Natural killer cell (primary cell): ENCODE data around the gene ITPR1. TPM values are rescaled to one million over a fixed set of nuclear protein-coding genes. Genes with fewer than 3 reads are reported as not detected.

Experiments used
- ATAC-seq, 3 donors: fragments of 150-1000 bp in 2 of 3; fragments of 200-7000 bp in 1 of 3; cut with Tn5 transposase; 1 replicate in 1 of 3; 2 replicates in 2 of 3; pipeline ENCODE4 v1.10.0; 2021; ENCODE audit warnings: mild to moderate bottlenecking in 2 of 3, moderate library complexity in 2 of 3
- DNase-seq, 2 donors: peaks; one replicate each; pipeline versions ENCODE4 v3.0.0 to v3.0.0-alpha.2; 2013 to 2021; ENCODE audit warnings: mixed read lengths in 1 of 2
- H3K27ac ChIP-seq: one replicate; pipeline ENCODE4 v1.5.1; 2013; ENCODE audit warnings: mild to moderate bottlenecking, low read length
- H3K27me3 ChIP-seq: one replicate; pipeline ENCODE4 v1.6.1; 2013; ENCODE audit warnings: low read length; ENCODE audit not compliant: control insufficient read depth, insufficient read depth
- H3K36me3 ChIP-seq: one replicate; pipeline ENCODE4 v1.6.1; 2013; ENCODE audit warnings: low read length; ENCODE audit not compliant: control insufficient read depth, insufficient read depth
- H3K4me1 ChIP-seq: one replicate; pipeline ENCODE4 v1.6.1; 2013; ENCODE audit warnings: low read length; ENCODE audit not compliant: control insufficient read depth, insufficient read depth
- H3K4me3 ChIP-seq: one replicate; pipeline ENCODE4 v1.5.1; 2013; ENCODE audit warnings: low read length
- H3K9me3 ChIP-seq: one replicate; pipeline ENCODE4 v1.6.1; 2013; ENCODE audit warnings: low read length; ENCODE audit not compliant: control insufficient read depth, insufficient read depth
- H3K27ac Mint-ChIP-seq, 2 donors: one replicate each; pipeline ENCODE4 v1.8.0; 2022; ENCODE audit warnings: mild to moderate bottlenecking in 2 of 2, mixed read lengths in 2 of 2, moderate library complexity in 1 of 2
- H3K27me3 Mint-ChIP-seq, 2 donors: one replicate each; pipeline ENCODE4 v1.8.0; 2022; ENCODE audit warnings: low read depth in 2 of 2, mixed read lengths in 2 of 2
- H3K36me3 Mint-ChIP-seq: one replicate; pipeline ENCODE4 v1.8.0; 2022; ENCODE audit warnings: mixed read lengths
- H3K4me1 Mint-ChIP-seq, 2 donors: one replicate each; pipeline ENCODE4 v1.8.0; 2022; ENCODE audit warnings: mixed read lengths in 2 of 2
- H3K4me3 Mint-ChIP-seq: one replicate; pipeline ENCODE4 v1.8.0; 2022; ENCODE audit warnings: mild to moderate bottlenecking, moderate library complexity, mixed read lengths
- H3K9me3 Mint-ChIP-seq, 2 donors: one replicate each; pipeline ENCODE4 v1.8.0; 2022; ENCODE audit warnings: mixed read lengths in 2 of 2
- CTCF ChIP-seq: fragments of 200-600 bp; IDR thresholded peaks from one replicate; pipeline ENCODE4 v1.8.0; 2022; ENCODE audit warnings: antibody characterized with exemption
- WGBS: methylation state at CpG from one replicate; pipeline ENCODE4 v1.1.7; 2013; ENCODE audit warnings: missing lambda C conversion rate; ENCODE audit not compliant: insufficient coverage; 5-methylcytosine and 5-hydroxymethylcytosine counted together
- intact Hi-C: fragments of 100-400 bp; cut with micrococcal nuclease; formaldehyde crosslinking; loops from one replicate; pipeline ENCODE4 v1.14.2; 2022
- total RNA-seq, 4 donors: library from RNA; stranded (reverse); fragments of 120-200 nt in 1 of 4; gene quantifications; one replicate each; pipeline versions ENCODE4 v1.2.3 to v1.2.4, GENCODE V29; 2013 to 2022

Gene ITPR1
- total RNA-seq, 3 donors from 2014 or later (not counting 1 experiment from before 2014, with no cell fraction given) = 86.7 to 123 (median 94.8) TPM

- ATAC-seq = no peak
- Mint-ChIP-seq H3K27me3 (no peaks in the 10 kb centered on the region), H3K4me3 (no peak overlapping the region), H3K4me1 (peaks cover 31 to 33% of the 10 kb centered on the region in 2 donors), H3K27ac (no peak overlapping the region), H3K36me3 (no peaks in the 10 kb centered on the region), H3K9me3 (no peaks in the 10 kb centered on the region)
- no peak for DNase-seq
- Histone ChIP-seq H3K27me3 (no peaks in the 10 kb centered on the region), H3K4me1 (peaks cover 4% of the 10 kb centered on the region), H3K27ac (no peak overlapping the region), H3K36me3 (no peaks in the 10 kb centered on the region), H3K4me3 (no peak overlapping the region), H3K9me3 (no peaks in the 10 kb centered on the region)
- no peak for TF ChIP-seq CTCF
- intact Hi-C loops = no loop called here
- 93% methylated on average over 3 of the region's 3 CpGs for WGBS
Measured at GRCh38 chr3:4895838-4896237, 402.7 kb downstream of the ITPR1 start.

Other genes starting within 250 kb of the ITPR1 start
- gene SETMAR, start 190.0 kb upstream of the ITPR1 start, total RNA-seq = 1 to 10 TPM; 4.8 to 9.3 (median 6.4) TPM
- gene SUMF1, start 26.1 kb upstream of the ITPR1 start, total RNA-seq = 10 to 100 TPM; 16.3 to 19.8 (median 19.3) TPM